Measurements from ENCODE around the gene SMURF1. TPM values are rescaled to one million over a fixed set of nuclear protein-coding genes. Genes with fewer than 3 reads are reported as not detected.

SMURF1 gene
- total and polyA plus RNA-seq, 2 of the 4 experiments (the other 2 are of a cell fraction), result 13.4 to 20.3 TPM

DNA sequence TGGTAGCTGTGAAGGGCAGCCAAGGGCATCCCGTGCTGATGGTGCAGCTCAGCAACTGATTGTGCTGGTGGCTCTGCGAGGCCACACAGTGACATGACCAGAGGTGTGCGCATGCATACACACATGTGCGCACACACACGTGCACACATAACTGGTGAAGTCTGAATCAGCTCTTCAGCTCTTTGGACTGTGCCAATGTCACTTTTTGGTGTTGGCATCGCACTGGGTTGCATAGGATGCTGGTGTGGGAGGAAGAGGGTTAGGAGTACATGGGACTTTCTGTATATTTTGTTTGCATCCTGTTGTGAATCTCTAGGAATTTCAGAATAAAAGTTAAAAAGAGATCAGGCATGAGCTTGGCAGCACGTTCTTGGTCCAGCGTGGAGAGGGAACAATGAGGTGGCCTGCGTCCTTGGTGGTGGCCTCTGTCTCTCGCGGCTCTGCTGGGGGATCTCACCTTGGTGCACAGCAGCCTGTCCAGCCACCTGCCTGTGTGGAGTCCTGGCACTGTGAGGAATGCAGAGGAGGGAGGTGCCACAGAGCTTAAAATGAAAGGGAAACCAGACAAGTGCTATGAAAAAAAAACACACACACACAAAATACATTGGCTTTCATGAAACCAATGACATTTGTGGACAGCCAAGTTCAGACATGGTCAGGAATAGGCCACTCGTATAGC, 141.6 kb downstream of the SMURF1 start:
- TF ChIP-seq POLR2A (IDR thresholded peaks at IDR 0.05; ENCODE audit: low read depth, low read length) (no peak), FOS (IDR thresholded peaks at IDR 0.05; ENCODE audit: low read depth, low read length) (no peak), BHLHE40 (IDR thresholded peaks at IDR 0.05; ENCODE audit: low read depth, low read length) (no peak), RAD21 (IDR thresholded peaks at IDR 0.05; ENCODE audit: low read length) (no peak), RFX5 (IDR thresholded peaks at IDR 0.05; ENCODE audit: low read depth, low read length) (no peak), MAZ (IDR thresholded peaks at IDR 0.05; ENCODE audit: borderline replicate concordance, low read depth, low read length) (no peak), CEBPB (IDR thresholded peaks at IDR 0.05; ENCODE audit: low read depth, low read length) (no peak), SMC3 (IDR thresholded peaks at IDR 0.05; ENCODE audit: low read depth, low read length) (no peak)
- TF ChIP-seq, protein P1, sequence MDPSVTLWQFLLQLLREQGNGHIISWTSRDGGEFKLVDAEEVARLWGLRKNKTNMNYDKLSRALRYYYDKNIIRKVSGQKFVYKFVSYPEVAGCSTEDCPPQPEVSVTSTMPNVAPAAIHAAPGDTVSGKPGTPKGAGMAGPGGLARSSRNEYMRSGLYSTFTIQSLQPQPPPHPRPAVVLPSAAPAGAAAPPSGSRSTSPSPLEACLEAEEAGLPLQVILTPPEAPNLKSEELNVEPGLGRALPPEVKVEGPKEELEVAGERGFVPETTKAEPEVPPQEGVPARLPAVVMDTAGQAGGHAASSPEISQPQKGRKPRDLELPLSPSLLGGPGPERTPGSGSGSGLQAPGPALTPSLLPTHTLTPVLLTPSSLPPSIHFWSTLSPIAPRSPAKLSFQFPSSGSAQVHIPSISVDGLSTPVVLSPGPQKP (IDR thresholded peaks at IDR 0.05; ENCODE audit: borderline replicate concordance, low read depth, low read length), result no peak
- WGBS, 2 experiments (ENCODE audit: extremely low coverage in 2 of 2, insufficient read length in 1 of 2), result 94% methylated on average over 6 of the region's 12 CpGs; no CpG with 5 or more reads in 1 of the 2 experiments
- BruUV-seq (replicated peaks), result no TSS peak

More for the DNA sequence above, 141.6 kb downstream of the SMURF1 start:
- H3K4ac ChIP-seq (ENCODE audit: low read depth, low read length), result no peak overlapping the region
- no peak overlapping the region for H2AFZ ChIP-seq (replicated peaks; ENCODE audit: low read length, poor library complexity)
- H2BK120ac ChIP-seq (ENCODE audit: low read depth, low read length), result no peak overlapping the region
- H3K9me3 ChIP-seq (ENCODE audit: control insufficient read depth, insufficient read depth, low read length), result no peaks in the 10 kb centered on the region
- dilution Hi-C loops (cut with HindIII; ENCODE audit: low sequenced_read_pairs, unreplicated experiment) (no loop called here), intact Hi-C loops (cut with micrococcal nuclease) (no loop called here), in situ Hi-C loops (cut with MboI; ENCODE audit: low sequenced_read_pairs) (no loop called here)
- no peak overlapping the region for H3K27ac ChIP-seq (ENCODE audit: insufficient read depth, low read length)
- H3K27me3 ChIP-seq (ENCODE audit: control insufficient read depth, insufficient read depth, low read length), result no peaks in the 10 kb centered on the region
- no peak overlapping the region for H3K4me2 ChIP-seq (ENCODE audit: low read depth, low read length)
- 0 out of 2 replicates have a peak, but pooled peaks cover 2% of the 10 kb centered on the region for H4K20me1 ChIP-seq (ENCODE audit: insufficient read depth, low read length)
- ChIA-PET POLR2A (ENCODE audit: unreplicated experiment) (interaction anchor here (0.5 kb wide), 1 partner anchor 1029 kb away, joined by 7 read pairs; no protein-coding TSS in a partner anchor), CTCF (interaction anchor here (0.5 to 0.7 kb wide), 2 partner anchors 16 to 389 kb away, joined by 3 to 7 read pairs; no protein-coding TSS in a partner anchor)
- peaks cover 3% of the 10 kb centered on the region; the same call in 1 of the 2 replicates for H3K9me1 ChIP-seq (ENCODE audit: insufficient read depth, low read length)
- no peak for ATAC-seq (ENCODE audit: low read depth)
- peaks cover 77% of the 10 kb centered on the region for H3K36me3 ChIP-seq (ENCODE audit: control insufficient read depth, insufficient read depth, low read length)
- H2AK9ac ChIP-seq (replicated peaks; ENCODE audit: low read depth, low read length, poor library complexity), result no peak overlapping the region
- no peak overlapping the region for H4K8ac ChIP-seq (ENCODE audit: low read depth in 2 of 2, low read length in 2 of 2)
- H3K56ac ChIP-seq (ENCODE audit: extremely low read depth, insufficient read depth, low read length), result no peak overlapping the region
- peaks cover 2 to 6% of the 10 kb centered on the region in 2 experiments; a peak in 2 of 4 replicates for H3K79me1 ChIP-seq (ENCODE audit: low read depth in 1 of 2, low read length in 2 of 2)
- H4K5ac ChIP-seq (ENCODE audit: low read depth, low read length), result no peak overlapping the region
- H3K4me3 ChIP-seq (ENCODE audit: insufficient read depth, low read depth, low read length), result no peak overlapping the region
- no peak overlapping the region for H2BK5ac ChIP-seq (ENCODE audit: low read depth, low read length, poor library complexity, severe bottlenecking)
- H2BK20ac ChIP-seq (ENCODE audit: low read depth, low read length), result no peak overlapping the region
- H2BK15ac ChIP-seq (ENCODE audit: low read depth, low read length), result no peak overlapping the region
- H4K91ac ChIP-seq (ENCODE audit: insufficient read depth, low read depth, low read length), result no peak overlapping the region
- H3K4me1 ChIP-seq (ENCODE audit: control insufficient read depth, insufficient read depth, low read length), result no peaks in the 10 kb centered on the region
- H3K23ac ChIP-seq (ENCODE audit: low read depth, low read length), result no peak overlapping the region
- no peak overlapping the region for H3K18ac ChIP-seq (ENCODE audit: low read depth, low read length)
- H3K9ac ChIP-seq (ENCODE audit: low read depth, low read length), result no peak overlapping the region
- no peak for DNase-seq
- H2AK5ac ChIP-seq (ENCODE audit: low read depth, low read length), result no peak overlapping the region
- no peak overlapping the region for H3K14ac ChIP-seq (replicated peaks; ENCODE audit: low read depth, low read length)
